ENCODE data around the gene SCYGR2.

GRCh38 chr2:227625420-227625819 lies 26.7 kb downstream of the SCYGR2 start:
- TF ChIP-seq CTCF (conservative IDR thresholded peaks at IDR 0.05; ENCODE audit: low read depth, low read length) (no peak), EZH2 (IDR thresholded peaks at IDR 0.05; ENCODE audit: low read length, unreplicated experiment) (no peak)
